GM12878 (cell line): ENCODE results near the gene CNOT3. TPM values are rescaled to one million over a fixed set of nuclear protein-coding genes. Genes with fewer than 3 reads are reported as not detected.
A peak's percentile ranks its signal among the peaks of the same experiment; 100 is the strongest.

Experiments
- GATAD2B ChIP-seq: fragments of 450-650 bp; conservative IDR thresholded peaks from 2 replicates; pipeline ENCODE4 v1.6.1; 2017; ENCODE audit warnings: low read depth, mild to moderate bottlenecking, moderate library complexity
- HDGF ChIP-seq: fragments of 450-650 bp; IDR thresholded peaks from 2 replicates; pipeline ENCODE4 v1.6.1; 2016; ENCODE audit warnings: antibody characterized with exemption
- MXI1 ChIP-seq: fragments of 150-350 bp; IDR thresholded peaks from 2 replicates; pipeline ENCODE4 v1.6.1; 2011; ENCODE audit warnings: low read depth, mild to moderate bottlenecking, inconsistent platforms, low read length, improper control_type of control experiment
- SIN3A ChIP-seq: IDR thresholded peaks from 2 replicates; pipeline ENCODE4 v1.6.1; 2012; ENCODE audit warnings: low read depth, low read length, improper control_type of control experiment
- SRF ChIP-seq, 2 experiments: IDR thresholded peaks; 2 replicates each; pipeline ENCODE4 v1.6.1; 2011; ENCODE audit warnings: low read depth in 2 of 2, low read length in 2 of 2, mild to moderate bottlenecking in 1 of 2, moderate library complexity in 1 of 2
- ZNF274 ChIP-seq: IDR thresholded peaks from one replicate; pipeline ENCODE4 v1.8.0; 2011; ENCODE audit not compliant: insufficient read length, insufficient read depth
- polyA plus RNA-seq, 11 experiments: library from polyadenylated mRNA; depleted of rRNA in 4 of 11; unstranded in 6 of 11; stranded (reverse) in 5 of 11; fragments of >200 nt; fragmentation: Nextera tagmentation in 4 of 11; fragmentation: Illumina TruSeq in 1 of 11; extraction: Ambion mirVana in 4 of 11; extraction: Trizol in 1 of 11; gene quantifications; 1 replicate in 1 of 11; 2 replicates in 10 of 11; pipeline versions ENCODE4 v1.2.1 to v1.2.3, GENCODE V29; 2011 to 2016; ENCODE audit warnings: inconsistent platforms in 2 of 11, missing spikeins in 2 of 11, low read depth in 1 of 11
- total RNA-seq, 4 experiments: library from RNA; depleted of rRNA in 3 of 4; stranded (reverse); fragments of >200 nt in 3 of 4; fragmentation: Illumina TruSeq in 1 of 4; extraction: Trizol in 1 of 4; gene quantifications; 2 replicates each; pipeline versions ENCODE4 v1.2.1 to v1.2.3, GENCODE V29; 2013 to 2021
- TF ChIP-seq, protein P1 (sequence below): fragments of 450-650 bp; formaldehyde crosslinking; IDR thresholded peaks from 2 replicates; pipeline ENCODE4 v1.4.0; 2022; ENCODE audit warnings: mild to moderate bottlenecking, moderate library complexity
- TF ChIP-seq, protein P2 (sequence below): fragments of 450-650 bp; IDR thresholded peaks from 2 replicates; pipeline ENCODE4 v1.6.1; 2017; ENCODE audit warnings: mild to moderate bottlenecking, moderate library complexity

Gene CNOT3
- total and polyA plus RNA-seq, 10 of the 15 experiments (the other 5 are each of a cell fraction or from before 2014, with no cell fraction given): 0.14 to 45.1 (median 14.0) TPM

DNA sequence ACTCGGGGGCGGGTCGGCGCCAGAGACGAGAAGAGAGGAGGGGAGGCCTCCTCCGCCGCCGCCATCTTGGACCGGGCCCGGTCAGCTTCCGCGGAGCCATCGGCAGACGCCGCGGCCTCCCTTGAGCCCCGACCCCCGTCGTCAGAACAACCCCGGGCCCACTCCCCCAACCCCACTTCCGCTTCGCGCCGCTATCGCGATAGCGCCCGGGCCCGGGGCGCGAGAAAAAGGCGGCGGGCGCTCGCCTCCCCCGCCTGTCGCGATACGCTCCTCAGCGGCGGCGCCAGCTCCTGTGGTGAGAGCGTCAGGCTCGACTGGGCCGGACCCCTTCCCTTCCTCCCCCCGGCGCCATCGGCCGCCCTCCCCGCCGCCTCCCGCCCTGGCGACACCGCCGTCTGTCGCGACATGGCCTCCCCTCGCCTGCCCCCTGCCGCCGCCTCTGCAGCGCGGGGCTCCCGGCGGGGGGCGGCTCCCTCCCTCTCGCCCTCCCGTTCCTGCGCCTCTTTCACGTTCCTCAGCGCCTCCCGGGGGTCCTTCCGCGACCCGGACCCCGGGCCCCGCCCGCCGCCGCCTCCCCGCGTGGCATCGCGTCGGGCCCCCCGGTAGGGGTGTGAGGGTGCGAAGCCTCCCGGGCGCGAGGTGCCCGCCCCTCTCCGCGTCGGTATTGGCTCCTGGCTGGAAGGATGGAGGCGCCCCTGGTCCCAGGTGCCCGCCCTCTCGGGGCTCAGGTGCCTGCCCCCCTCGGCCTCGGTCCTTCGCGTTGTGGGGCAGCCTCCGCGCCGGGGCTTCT is at the start of gene CNOT3 (continued):
- TF ChIP-seq, protein P1, sequence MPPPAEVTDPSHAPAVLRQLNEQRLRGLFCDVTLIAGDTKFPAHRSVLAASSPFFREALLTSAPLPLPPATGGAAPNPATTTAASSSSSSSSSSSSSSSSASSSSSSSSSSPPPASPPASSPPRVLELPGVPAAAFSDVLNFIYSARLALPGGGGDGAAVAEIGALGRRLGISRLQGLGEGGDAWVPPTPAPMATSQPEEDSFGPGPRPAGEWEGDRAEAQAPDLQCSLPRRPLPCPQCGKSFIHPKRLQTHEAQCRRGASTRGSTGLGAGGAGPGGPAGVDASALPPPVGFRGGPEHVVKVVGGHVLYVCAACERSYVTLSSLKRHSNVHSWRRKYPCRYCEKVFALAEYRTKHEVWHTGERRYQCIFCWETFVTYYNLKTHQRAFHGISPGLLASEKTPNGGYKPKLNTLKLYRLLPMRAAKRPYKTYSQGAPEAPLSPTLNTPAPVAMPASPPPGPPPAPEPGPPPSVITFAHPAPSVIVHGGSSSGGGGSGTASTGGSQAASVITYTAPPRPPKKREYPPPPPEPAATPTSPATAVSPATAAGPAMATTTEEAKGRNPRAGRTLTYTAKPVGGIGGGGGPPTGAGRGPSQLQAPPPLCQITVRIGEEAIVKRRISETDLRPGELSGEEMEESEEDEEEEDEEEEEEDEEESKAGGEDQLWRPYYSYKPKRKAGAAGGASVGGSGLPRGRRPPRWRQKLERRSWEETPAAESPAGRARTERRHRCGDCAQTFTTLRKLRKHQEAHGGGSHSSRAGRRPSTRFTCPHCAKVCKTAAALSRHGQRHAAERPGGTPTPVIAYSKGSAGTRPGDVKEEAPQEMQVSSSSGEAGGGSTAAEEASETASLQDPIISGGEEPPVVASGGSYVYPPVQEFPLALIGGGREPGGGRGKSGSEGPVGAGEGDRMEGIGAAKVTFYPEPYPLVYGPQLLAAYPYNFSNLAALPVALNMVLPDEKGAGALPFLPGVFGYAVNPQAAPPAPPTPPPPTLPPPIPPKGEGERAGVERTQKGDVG (CRISPR knock-in tag): no peak
- no peak for TF ChIP-seq MXI1
- TF ChIP-seq, protein P2, sequence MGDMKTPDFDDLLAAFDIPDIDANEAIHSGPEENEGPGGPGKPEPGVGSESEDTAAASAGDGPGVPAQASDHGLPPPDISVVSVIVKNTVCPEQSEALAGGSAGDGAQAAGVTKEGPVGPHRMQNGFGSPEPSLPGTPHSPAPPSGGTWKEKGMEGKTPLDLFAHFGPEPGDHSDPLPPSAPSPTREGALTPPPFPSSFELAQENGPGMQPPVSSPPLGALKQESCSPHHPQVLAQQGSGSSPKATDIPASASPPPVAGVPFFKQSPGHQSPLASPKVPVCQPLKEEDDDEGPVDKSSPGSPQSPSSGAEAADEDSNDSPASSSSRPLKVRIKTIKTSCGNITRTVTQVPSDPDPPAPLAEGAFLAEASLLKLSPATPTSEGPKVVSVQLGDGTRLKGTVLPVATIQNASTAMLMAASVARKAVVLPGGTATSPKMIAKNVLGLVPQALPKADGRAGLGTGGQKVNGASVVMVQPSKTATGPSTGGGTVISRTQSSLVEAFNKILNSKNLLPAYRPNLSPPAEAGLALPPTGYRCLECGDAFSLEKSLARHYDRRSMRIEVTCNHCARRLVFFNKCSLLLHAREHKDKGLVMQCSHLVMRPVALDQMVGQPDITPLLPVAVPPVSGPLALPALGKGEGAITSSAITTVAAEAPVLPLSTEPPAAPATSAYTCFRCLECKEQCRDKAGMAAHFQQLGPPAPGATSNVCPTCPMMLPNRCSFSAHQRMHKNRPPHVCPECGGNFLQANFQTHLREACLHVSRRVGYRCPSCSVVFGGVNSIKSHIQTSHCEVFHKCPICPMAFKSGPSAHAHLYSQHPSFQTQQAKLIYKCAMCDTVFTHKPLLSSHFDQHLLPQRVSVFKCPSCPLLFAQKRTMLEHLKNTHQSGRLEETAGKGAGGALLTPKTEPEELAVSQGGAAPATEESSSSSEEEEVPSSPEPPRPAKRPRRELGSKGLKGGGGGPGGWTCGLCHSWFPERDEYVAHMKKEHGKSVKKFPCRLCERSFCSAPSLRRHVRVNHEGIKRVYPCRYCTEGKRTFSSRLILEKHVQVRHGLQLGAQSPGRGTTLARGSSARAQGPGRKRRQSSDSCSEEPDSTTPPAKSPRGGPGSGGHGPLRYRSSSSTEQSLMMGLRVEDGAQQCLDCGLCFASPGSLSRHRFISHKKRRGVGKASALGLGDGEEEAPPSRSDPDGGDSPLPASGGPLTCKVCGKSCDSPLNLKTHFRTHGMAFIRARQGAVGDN: no peak
- peak; percentile 6; the same call in 1 of the 2 replicates for TF ChIP-seq SIN3A
- peak; percentile 88 for TF ChIP-seq GATAD2B
- no peak for TF ChIP-seq HDGF
- TF ChIP-seq ZNF274: no peak
- TF ChIP-seq SRF (IDR thresholded peaks at IDR 0.05; ENCODE audit: low read depth in 2 of 2, low read length in 2 of 2): 0 out of 4 replicates have a peak, but pooled peaks of 1 of the 2 experiments have one; percentile 1
